SK-N-SH (cell line): ENCODE results near the gene OSBPL6. TPM values are rescaled to one million over a fixed set of nuclear protein-coding genes. Genes with fewer than 3 reads are reported as not detected.

Experiments
- CTCF ChIA-PET: fragments of 300-600, 350-600 bp; formaldehyde crosslinking; extraction: SDS; loops from one replicate; lab custom pipeline; 2021; lab: Yijun Ruan, JAX
- POLR2A ChIA-PET: fragments of 350-600 bp; sonication (Branson Sonifier 250); formaldehyde crosslinking; extraction: SDS; loops from one replicate; lab custom pipeline; 2020; ENCODE audit warnings: antibody characterized with exemption, inconsistent platforms; lab: Yijun Ruan, JAX
- DNase-seq: peaks from one replicate; pipeline ENCODE4 v3.0.0; 2012
- H2AFZ ChIP-seq: fragments of 200-600 bp; sonication (generic); 2 replicates; pipeline ENCODE4 v1.8.1; 2016; ENCODE audit warnings: antibody characterized with exemption, mild to moderate bottlenecking, low read depth
- H3F3A ChIP-seq: fragments of 200-600 bp; sonication (generic); replicated peaks from 2 replicates; pipeline ENCODE3; 2016; ENCODE audit warnings: antibody characterized with exemption, mild to moderate bottlenecking; ENCODE audit not compliant: insufficient read depth
- H3K27ac ChIP-seq, 2 experiments: fragments of 200-500 bp in 1 of 2; fragments of 200-600 bp in 1 of 2; sonication (Bioruptor generic) in 1 of 2; sonication (generic), shearing (Covaris generic) in 1 of 2; 2 replicates each; pipeline versions ENCODE4 v1.5.1 to v1.6.1; 2014 to 2016; ENCODE audit warnings: low read depth in 2 of 2, inconsistent platforms in 1 of 2, low read length in 1 of 2, mild to moderate bottlenecking in 1 of 2, mixed read lengths in 1 of 2
- H3K27me3 ChIP-seq: fragments of 200-600 bp; sonication (generic), shearing (Covaris generic); 2 replicates; pipeline ENCODE4 v1.6.1; 2016; ENCODE audit warnings: mixed run types; ENCODE audit not compliant: insufficient read depth
- H3K36me3 ChIP-seq, 2 experiments: fragments of 200-500 bp in 1 of 2; fragments of 200-600 bp in 1 of 2; sonication (Bioruptor generic) in 1 of 2; sonication (generic) in 1 of 2; replicated peaks in 1 of 2; 2 replicates each; pipeline versions ENCODE3 to v1.5.1; 2014 to 2016; ENCODE audit warnings: low read length in 1 of 2, mild to moderate bottlenecking in 1 of 2; ENCODE audit not compliant: insufficient read depth in 2 of 2, control insufficient read depth in 1 of 2
- H3K4me1 ChIP-seq, 2 experiments: fragments of 200-500 bp in 1 of 2; fragments of 200-600 bp in 1 of 2; sonication (Bioruptor generic) in 1 of 2; sonication (generic), shearing (Covaris generic) in 1 of 2; 2 replicates each; pipeline versions ENCODE4 v1.5.1 to v1.6.1; 2014 to 2016; ENCODE audit warnings: low read depth in 1 of 2, low read length in 1 of 2, mixed run types in 1 of 2; ENCODE audit not compliant: insufficient read depth in 2 of 2, control insufficient read depth in 1 of 2
- H3K4me2 ChIP-seq: fragments of 200-600 bp; sonication (generic), shearing (Covaris generic); 2 replicates; pipeline ENCODE4 v1.6.1; 2017; ENCODE audit warnings: mixed run types
- H3K4me3 ChIP-seq, 2 experiments: fragments of 200-500 bp in 1 of 2; fragments of 200-600 bp in 1 of 2; sonication (Bioruptor generic) in 1 of 2; sonication (generic), shearing (Covaris generic) in 1 of 2; 2 replicates each; pipeline versions ENCODE4 v1.5.1 to v1.8.1; 2014 to 2016; ENCODE audit warnings: low read depth in 2 of 2, inconsistent platforms in 1 of 2, low read length in 1 of 2, mild to moderate bottlenecking in 1 of 2, mixed read lengths in 1 of 2, moderate library complexity in 1 of 2
- H3K79me2 ChIP-seq: fragments of 200-600 bp; sonication (generic); 2 replicates; pipeline ENCODE4 v1.8.1; 2017; ENCODE audit warnings: mild to moderate bottlenecking; ENCODE audit not compliant: insufficient read depth
- H3K9ac ChIP-seq: fragments of 200-600 bp; sonication (generic); 2 replicates; pipeline ENCODE4 v1.6.1; 2017; ENCODE audit warnings: mixed run types
- H3K9me2 ChIP-seq: fragments of 200-600 bp; sonication (generic); 2 replicates; pipeline ENCODE4 v1.6.1; 2017; ENCODE audit warnings: mixed run types
- H3K9me3 ChIP-seq: fragments of 200-600 bp; sonication (generic); 2 replicates; pipeline ENCODE4 v1.6.1; 2017; ENCODE audit warnings: mixed run types, mild to moderate bottlenecking, moderate library complexity
- H4K20me1 ChIP-seq: fragments of 200-600 bp; sonication (generic); 2 replicates; pipeline ENCODE4 v1.6.1; 2017; ENCODE audit warnings: mild to moderate bottlenecking, mixed run types; ENCODE audit not compliant: insufficient read depth
- ELF1 ChIP-seq: IDR thresholded peaks from 2 replicates; pipeline ENCODE4 v1.4.0; 2012
- FOXM1 ChIP-seq: IDR thresholded peaks from 2 replicates; pipeline ENCODE4 v1.4.0; 2012; ENCODE audit warnings: low read depth, mild to moderate bottlenecking
- GATA2 ChIP-seq: sonication (generic); formaldehyde crosslinking; IDR thresholded peaks from 2 replicates; pipeline ENCODE4 v1.5.0; 2020; ENCODE audit warnings: mild to moderate bottlenecking, missing genetic modification reagents
- IRF3 ChIP-seq: fragments of 150-350 bp; IDR thresholded peaks from 2 replicates; pipeline ENCODE4 v1.6.1; 2016; ENCODE audit warnings: mild to moderate bottlenecking, low read depth, low read length
- JUND ChIP-seq: IDR thresholded peaks from 2 replicates; pipeline ENCODE4 v1.4.0; 2012
- MAX ChIP-seq: IDR thresholded peaks from 2 replicates; pipeline ENCODE4 v1.4.0; 2012; ENCODE audit warnings: low read depth
- MXI1 ChIP-seq: IDR thresholded peaks from 2 replicates; pipeline ENCODE4 v1.6.1; 2012; ENCODE audit warnings: mild to moderate bottlenecking, low read depth, low read length, improper control_type of control experiment
- NFIC ChIP-seq: IDR thresholded peaks from 2 replicates; pipeline ENCODE4 v1.4.0; 2012; ENCODE audit warnings: borderline replicate concordance
- NRF1 ChIP-seq: IDR thresholded peaks from 2 replicates; pipeline ENCODE4 v1.6.1; 2012; ENCODE audit warnings: low read depth, mild to moderate bottlenecking, low read length
- POLR2AphosphoS5 ChIP-seq: IDR thresholded peaks from 2 replicates; pipeline ENCODE4 v1.6.1; 2012; ENCODE audit warnings: low read depth, low read length
- RFX5 ChIP-seq: IDR thresholded peaks from 2 replicates; pipeline ENCODE4 v1.6.1; 2012; ENCODE audit warnings: mild to moderate bottlenecking, improper control_type of control experiment, low read length
- TEAD4 ChIP-seq: IDR thresholded peaks from 2 replicates; pipeline ENCODE4 v1.4.0; 2012; ENCODE audit warnings: mild to moderate bottlenecking, borderline replicate concordance; ENCODE audit not compliant: insufficient read depth
- YY1 ChIP-seq: IDR thresholded peaks from 2 replicates; pipeline ENCODE4 v1.4.0; 2012; ENCODE audit warnings: low read depth, mild to moderate bottlenecking
- ZBTB33 ChIP-seq: IDR thresholded peaks from 2 replicates; pipeline ENCODE4 v1.4.0; 2012; ENCODE audit warnings: low read depth, borderline replicate concordance
- WGBS: methylation state at CpG from one replicate; pipeline ENCODE4 v1.1.6; 2017; ENCODE audit warnings: low lambda C conversion rate; 5-methylcytosine and 5-hydroxymethylcytosine counted together
- polyA plus RNA-seq, 3 experiments: library from polyadenylated mRNA; depleted of rRNA; stranded (reverse); fragments of >200 nt; gene quantifications; 2 replicates each; pipeline ENCODE4 v1.2.3, GENCODE V29; 2012
- TF ChIP-seq, protein P1 (sequence below): IDR thresholded peaks from 2 replicates; pipeline ENCODE4 v1.6.1; 2012; ENCODE audit warnings: mild to moderate bottlenecking, low read depth, low read length, moderate library complexity
- TF ChIP-seq, protein P2 (sequence below): IDR thresholded peaks from 2 replicates; pipeline ENCODE4 v1.4.0; 2012; ENCODE audit warnings: low read depth, borderline replicate concordance
- TF ChIP-seq, protein P3 (sequence below): fragments of 200-600 bp; sonication (generic); IDR thresholded peaks from 2 replicates; pipeline ENCODE4 v1.6.1; 2017; ENCODE audit warnings: antibody characterized with exemption, mild to moderate bottlenecking, moderate library complexity
- TF ChIP-seq, protein P4 (sequence below): fragments of 150-350 bp; IDR thresholded peaks from 2 replicates; pipeline ENCODE4 v1.6.1; 2017; ENCODE audit warnings: antibody characterized with exemption, low read length, low read depth, borderline replicate concordance

Gene OSBPL6
- polyA plus RNA-seq, 1 of the 3 experiments (the other 2 are of a cell fraction): 2.7 TPM

- no peak for TF ChIP-seq GATA2
- no peak for TF ChIP-seq IRF3
- TF ChIP-seq ELF1: no peak
- no peak for TF ChIP-seq MXI1
- TF ChIP-seq, all 33 proteins: peak for 0
Measured at GRCh38 chr2:178420463-178420999, 226.2 kb downstream of the OSBPL6 start (continued).

GRCh38 chr2:178422097-178422496, 227.8 kb downstream of the OSBPL6 start:
- Histone ChIP-seq H3K27me3 (no peaks in the 10 kb centered on the region), H4K20me1 (no peaks in the 10 kb centered on the region), H3K27ac (no peak overlapping the region), H3K9me2 (no peaks in the 10 kb centered on the region), H3K4me1 (no peaks in the 10 kb centered on the region), H3K79me2 (peaks cover 43% of the 10 kb centered on the region), H2AFZ (no peak overlapping the region), H3K9me3 (no peaks in the 10 kb centered on the region), H3K36me3 (peaks cover 6 to 15% of the 10 kb centered on the region in 2 experiments), H3K4me3 (no peak overlapping the region), H3K4me2 (no peak overlapping the region), H3K9ac (no peak overlapping the region), H3F3A (no peaks in the 10 kb centered on the region)
- no peak for TF ChIP-seq IRF3
- TF ChIP-seq, protein P1, sequence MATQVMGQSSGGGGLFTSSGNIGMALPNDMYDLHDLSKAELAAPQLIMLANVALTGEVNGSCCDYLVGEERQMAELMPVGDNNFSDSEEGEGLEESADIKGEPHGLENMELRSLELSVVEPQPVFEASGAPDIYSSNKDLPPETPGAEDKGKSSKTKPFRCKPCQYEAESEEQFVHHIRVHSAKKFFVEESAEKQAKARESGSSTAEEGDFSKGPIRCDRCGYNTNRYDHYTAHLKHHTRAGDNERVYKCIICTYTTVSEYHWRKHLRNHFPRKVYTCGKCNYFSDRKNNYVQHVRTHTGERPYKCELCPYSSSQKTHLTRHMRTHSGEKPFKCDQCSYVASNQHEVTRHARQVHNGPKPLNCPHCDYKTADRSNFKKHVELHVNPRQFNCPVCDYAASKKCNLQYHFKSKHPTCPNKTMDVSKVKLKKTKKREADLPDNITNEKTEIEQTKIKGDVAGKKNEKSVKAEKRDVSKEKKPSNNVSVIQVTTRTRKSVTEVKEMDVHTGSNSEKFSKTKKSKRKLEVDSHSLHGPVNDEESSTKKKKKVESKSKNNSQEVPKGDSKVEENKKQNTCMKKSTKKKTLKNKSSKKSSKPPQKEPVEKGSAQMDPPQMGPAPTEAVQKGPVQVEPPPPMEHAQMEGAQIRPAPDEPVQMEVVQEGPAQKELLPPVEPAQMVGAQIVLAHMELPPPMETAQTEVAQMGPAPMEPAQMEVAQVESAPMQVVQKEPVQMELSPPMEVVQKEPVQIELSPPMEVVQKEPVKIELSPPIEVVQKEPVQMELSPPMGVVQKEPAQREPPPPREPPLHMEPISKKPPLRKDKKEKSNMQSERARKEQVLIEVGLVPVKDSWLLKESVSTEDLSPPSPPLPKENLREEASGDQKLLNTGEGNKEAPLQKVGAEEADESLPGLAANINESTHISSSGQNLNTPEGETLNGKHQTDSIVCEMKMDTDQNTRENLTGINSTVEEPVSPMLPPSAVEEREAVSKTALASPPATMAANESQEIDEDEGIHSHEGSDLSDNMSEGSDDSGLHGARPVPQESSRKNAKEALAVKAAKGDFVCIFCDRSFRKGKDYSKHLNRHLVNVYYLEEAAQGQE: no peak
- TF ChIP-seq JUND: no peak
- TF ChIP-seq POLR2AphosphoS5: no peak
- TF ChIP-seq ELF1: no peak
- no peak for TF ChIP-seq TEAD4
- TF ChIP-seq NRF1: no peak
- TF ChIP-seq GATA2: no peak
- no peak for TF ChIP-seq YY1
- TF ChIP-seq MAX: no peak
- no peak for TF ChIP-seq RFX5
- TF ChIP-seq NFIC: no peak
- TF ChIP-seq, protein P2, sequence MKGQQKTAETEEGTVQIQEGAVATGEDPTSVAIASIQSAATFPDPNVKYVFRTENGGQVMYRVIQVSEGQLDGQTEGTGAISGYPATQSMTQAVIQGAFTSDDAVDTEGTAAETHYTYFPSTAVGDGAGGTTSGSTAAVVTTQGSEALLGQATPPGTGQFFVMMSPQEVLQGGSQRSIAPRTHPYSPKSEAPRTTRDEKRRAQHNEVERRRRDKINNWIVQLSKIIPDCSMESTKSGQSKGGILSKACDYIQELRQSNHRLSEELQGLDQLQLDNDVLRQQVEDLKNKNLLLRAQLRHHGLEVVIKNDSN: no peak
- TF ChIP-seq, protein P3, sequence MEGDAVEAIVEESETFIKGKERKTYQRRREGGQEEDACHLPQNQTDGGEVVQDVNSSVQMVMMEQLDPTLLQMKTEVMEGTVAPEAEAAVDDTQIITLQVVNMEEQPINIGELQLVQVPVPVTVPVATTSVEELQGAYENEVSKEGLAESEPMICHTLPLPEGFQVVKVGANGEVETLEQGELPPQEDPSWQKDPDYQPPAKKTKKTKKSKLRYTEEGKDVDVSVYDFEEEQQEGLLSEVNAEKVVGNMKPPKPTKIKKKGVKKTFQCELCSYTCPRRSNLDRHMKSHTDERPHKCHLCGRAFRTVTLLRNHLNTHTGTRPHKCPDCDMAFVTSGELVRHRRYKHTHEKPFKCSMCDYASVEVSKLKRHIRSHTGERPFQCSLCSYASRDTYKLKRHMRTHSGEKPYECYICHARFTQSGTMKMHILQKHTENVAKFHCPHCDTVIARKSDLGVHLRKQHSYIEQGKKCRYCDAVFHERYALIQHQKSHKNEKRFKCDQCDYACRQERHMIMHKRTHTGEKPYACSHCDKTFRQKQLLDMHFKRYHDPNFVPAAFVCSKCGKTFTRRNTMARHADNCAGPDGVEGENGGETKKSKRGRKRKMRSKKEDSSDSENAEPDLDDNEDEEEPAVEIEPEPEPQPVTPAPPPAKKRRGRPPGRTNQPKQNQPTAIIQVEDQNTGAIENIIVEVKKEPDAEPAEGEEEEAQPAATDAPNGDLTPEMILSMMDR: no peak
- TF ChIP-seq FOXM1: no peak
- no peak for TF ChIP-seq ZBTB33
- TF ChIP-seq, protein P4, sequence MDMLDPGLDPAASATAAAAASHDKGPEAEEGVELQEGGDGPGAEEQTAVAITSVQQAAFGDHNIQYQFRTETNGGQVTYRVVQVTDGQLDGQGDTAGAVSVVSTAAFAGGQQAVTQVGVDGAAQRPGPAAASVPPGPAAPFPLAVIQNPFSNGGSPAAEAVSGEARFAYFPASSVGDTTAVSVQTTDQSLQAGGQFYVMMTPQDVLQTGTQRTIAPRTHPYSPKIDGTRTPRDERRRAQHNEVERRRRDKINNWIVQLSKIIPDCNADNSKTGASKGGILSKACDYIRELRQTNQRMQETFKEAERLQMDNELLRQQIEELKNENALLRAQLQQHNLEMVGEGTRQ: no peak
- DNase-seq: no peak
- ChIA-PET CTCF (interaction anchor here (2.2 kb wide), 1 partner anchor 7 kb away, joined by 10 read pairs; no protein-coding TSS in a partner anchor), POLR2A (no interaction called here)
- WGBS: 78% methylated on average over 3 of the region's 3 CpGs
